ENCODE data around the gene PSD2. TPM values are rescaled to one million over a fixed set of nuclear protein-coding genes. Genes with fewer than 3 reads are reported as not detected.

PSD2 gene
- total and polyA plus RNA-seq, 2 donors from 2014 or later = 0.09 to 0.13 TPM

GRCh38 chr5:139816566-139816965, 21.0 kb downstream of the PSD2 start:
- Histone ChIP-seq H3K9ac (ENCODE audit: low read length in 3 of 3) (no peak overlapping the region), H3K4me3 (ENCODE audit: low read length in 3 of 3) (no peak overlapping the region), H3K27me3 (ENCODE audit: control insufficient read depth, insufficient read depth, low read length) (no peaks in the 10 kb centered on the region), H3K4me1 (ENCODE audit: control insufficient read depth in 2 of 3, insufficient read depth in 2 of 3, low read depth in 1 of 3, low read length in 3 of 3) (no peaks in the 10 kb centered on the region), H3K36me3 (ENCODE audit: control insufficient read depth in 2 of 3, insufficient read depth in 3 of 3, low read length in 3 of 3) (no peaks in the 10 kb centered on the region), H3K9me3 (ENCODE audit: control insufficient read depth in 2 of 3, insufficient read depth in 1 of 3, low read length in 3 of 3) (no peaks in the 10 kb centered on the region), H3K27ac (ENCODE audit: low read depth in 2 of 2, low read length in 2 of 2) (no peak overlapping the region)
- no peak for FAIRE-seq
- DNase-seq = peak in 1 of 5 donors; percentile 48
- intact Hi-C loops (cut with DNase I) = no loop called here
- TF ChIP-seq, protein P1, sequence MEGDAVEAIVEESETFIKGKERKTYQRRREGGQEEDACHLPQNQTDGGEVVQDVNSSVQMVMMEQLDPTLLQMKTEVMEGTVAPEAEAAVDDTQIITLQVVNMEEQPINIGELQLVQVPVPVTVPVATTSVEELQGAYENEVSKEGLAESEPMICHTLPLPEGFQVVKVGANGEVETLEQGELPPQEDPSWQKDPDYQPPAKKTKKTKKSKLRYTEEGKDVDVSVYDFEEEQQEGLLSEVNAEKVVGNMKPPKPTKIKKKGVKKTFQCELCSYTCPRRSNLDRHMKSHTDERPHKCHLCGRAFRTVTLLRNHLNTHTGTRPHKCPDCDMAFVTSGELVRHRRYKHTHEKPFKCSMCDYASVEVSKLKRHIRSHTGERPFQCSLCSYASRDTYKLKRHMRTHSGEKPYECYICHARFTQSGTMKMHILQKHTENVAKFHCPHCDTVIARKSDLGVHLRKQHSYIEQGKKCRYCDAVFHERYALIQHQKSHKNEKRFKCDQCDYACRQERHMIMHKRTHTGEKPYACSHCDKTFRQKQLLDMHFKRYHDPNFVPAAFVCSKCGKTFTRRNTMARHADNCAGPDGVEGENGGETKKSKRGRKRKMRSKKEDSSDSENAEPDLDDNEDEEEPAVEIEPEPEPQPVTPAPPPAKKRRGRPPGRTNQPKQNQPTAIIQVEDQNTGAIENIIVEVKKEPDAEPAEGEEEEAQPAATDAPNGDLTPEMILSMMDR (IDR thresholded peaks at IDR 0.05; ENCODE audit: borderline replicate concordance, extremely low read depth, insufficient read depth) = no peak

DNA sequence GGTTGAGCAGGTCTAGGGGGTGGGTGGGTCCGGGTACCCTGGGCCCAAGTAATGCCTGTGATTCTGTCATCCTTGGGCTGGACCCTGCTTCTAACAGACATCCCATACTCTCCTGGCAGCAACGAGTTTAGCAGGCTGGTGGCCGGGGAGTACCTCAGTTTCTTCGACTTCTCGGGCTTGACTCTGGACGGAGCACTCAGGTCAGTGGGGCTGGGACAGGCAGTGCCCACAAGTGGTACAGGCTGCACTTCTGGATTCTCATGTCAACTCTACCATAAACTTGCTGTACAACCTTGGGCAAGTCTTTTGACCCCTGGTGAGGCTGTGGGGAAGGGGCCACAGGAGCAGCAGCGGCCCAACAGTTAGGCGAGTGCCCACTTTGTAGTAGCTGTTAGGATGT, 21.8 kb downstream of the PSD2 start:
- H3K9ac ChIP-seq (ENCODE audit: low read length in 3 of 3) = no peak overlapping the region
- intact Hi-C loops (cut with DNase I) = no loop called here
- DNase-seq (peak in 1 of 5 donors; percentile 42), FAIRE-seq (no peak)
- H3K9me3 ChIP-seq (ENCODE audit: control insufficient read depth in 2 of 3, insufficient read depth in 1 of 3, low read length in 3 of 3) = no peaks in the 10 kb centered on the region
- no peaks in the 10 kb centered on the region for H3K27me3 ChIP-seq (ENCODE audit: control insufficient read depth, insufficient read depth, low read length)
- no peak overlapping the region for H3K4me3 ChIP-seq (ENCODE audit: low read length in 3 of 3)
- TF ChIP-seq, protein P1 (IDR thresholded peaks at IDR 0.05; ENCODE audit: borderline replicate concordance, extremely low read depth, insufficient read depth) = no peak
- no peaks in the 10 kb centered on the region for H3K4me1 ChIP-seq (ENCODE audit: control insufficient read depth in 2 of 3, insufficient read depth in 2 of 3, low read depth in 1 of 3, low read length in 3 of 3)
- H3K36me3 ChIP-seq (ENCODE audit: control insufficient read depth in 2 of 3, insufficient read depth in 3 of 3, low read length in 3 of 3) = no peaks in the 10 kb centered on the region
- H3K27ac ChIP-seq (ENCODE audit: low read depth in 2 of 2, low read length in 2 of 2) = no peak overlapping the region

DNA sequence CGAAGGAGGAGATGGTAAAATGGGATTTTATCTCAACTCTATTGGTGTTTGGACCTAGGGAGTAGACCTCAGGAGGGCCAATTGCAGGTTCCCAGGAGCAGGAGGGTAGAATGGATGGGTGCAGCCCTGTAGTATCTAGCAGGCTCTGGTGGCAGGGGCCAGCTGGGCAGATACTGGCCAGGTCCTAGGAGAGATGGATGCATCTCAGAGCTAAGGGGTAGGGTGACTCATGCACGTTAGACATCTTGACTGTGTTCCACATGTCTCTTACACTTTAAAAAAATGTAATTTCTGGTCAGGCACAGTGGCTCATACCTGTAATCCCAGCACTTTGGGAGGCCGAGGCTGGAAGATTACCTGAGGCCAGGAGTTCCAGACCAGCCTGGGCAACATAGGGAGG, 22.4 kb downstream of the PSD2 start:
- no peak for DNase-seq
- no peak overlapping the region for H3K4me3 ChIP-seq (ENCODE audit: low read length in 3 of 3)
- H3K4me1 ChIP-seq (ENCODE audit: control insufficient read depth in 2 of 3, insufficient read depth in 2 of 3, low read depth in 1 of 3, low read length in 3 of 3) = no peaks in the 10 kb centered on the region
- no peaks in the 10 kb centered on the region for H3K27me3 ChIP-seq (ENCODE audit: control insufficient read depth, insufficient read depth, low read length)
- no peaks in the 10 kb centered on the region for H3K9me3 ChIP-seq (ENCODE audit: control insufficient read depth in 2 of 3, insufficient read depth in 1 of 3, low read length in 3 of 3)
- TF ChIP-seq, protein P1 (IDR thresholded peaks at IDR 0.05; ENCODE audit: borderline replicate concordance, extremely low read depth, insufficient read depth) = no peak
- no peaks in the 10 kb centered on the region for H3K36me3 ChIP-seq (ENCODE audit: control insufficient read depth in 2 of 3, insufficient read depth in 3 of 3, low read length in 3 of 3)
- intact Hi-C loops (cut with DNase I) = no loop called here
- H3K27ac ChIP-seq (ENCODE audit: low read depth in 2 of 2, low read length in 2 of 2) = no peak overlapping the region
- FAIRE-seq = no peak
- no peak overlapping the region for H3K9ac ChIP-seq (ENCODE audit: low read length in 3 of 3)

GRCh38 chr5:139820130-139820529, 24.5 kb downstream of the PSD2 start:
- intact Hi-C loops (cut with DNase I) = no loop called here
- peak in 1 of 5 donors; percentile 27 for DNase-seq
- no peak for FAIRE-seq
- Histone ChIP-seq H3K9ac (ENCODE audit: low read length in 3 of 3) (no peak overlapping the region), H3K4me1 (ENCODE audit: control insufficient read depth in 2 of 3, insufficient read depth in 2 of 3, low read depth in 1 of 3, low read length in 3 of 3) (no peaks in the 10 kb centered on the region), H3K27ac (ENCODE audit: low read depth in 2 of 2, low read length in 2 of 2) (no peak overlapping the region), H3K9me3 (ENCODE audit: control insufficient read depth in 2 of 3, insufficient read depth in 1 of 3, low read length in 3 of 3) (no peaks in the 10 kb centered on the region), H3K27me3 (ENCODE audit: control insufficient read depth, insufficient read depth, low read length) (no peaks in the 10 kb centered on the region), H3K36me3 (ENCODE audit: control insufficient read depth in 2 of 3, insufficient read depth in 3 of 3, low read length in 3 of 3) (no peaks in the 10 kb centered on the region), H3K4me3 (ENCODE audit: low read length in 3 of 3) (no peak overlapping the region)
- TF ChIP-seq, protein P1 (IDR thresholded peaks at IDR 0.05; ENCODE audit: borderline replicate concordance, extremely low read depth, insufficient read depth) = no peak

Measured in kidney (tissue), 14 donors.